Chondrocyte (in vitro differentiated cells): ENCODE measurements around the gene CBX5. TPM values are rescaled to one million over a fixed set of nuclear protein-coding genes. Genes with fewer than 3 reads are reported as not detected.

Experiments
- DNase-seq: peaks from one replicate; pipeline ENCODE4 v3.0.0; 2021; ENCODE audit warnings: mixed read lengths, low spot score
- H3K27ac Mint-ChIP-seq: one replicate; pipeline ENCODE4 v1.8.0; 2021; ENCODE audit warnings: mild to moderate bottlenecking, moderate library complexity, mixed read lengths; ENCODE audit not compliant: unreplicated experiment
- H3K27me3 Mint-ChIP-seq: 2 replicates; pipeline ENCODE4 v1.8.0; 2021; ENCODE audit warnings: low read depth, mixed read lengths
- H3K36me3 Mint-ChIP-seq: 2 replicates; pipeline ENCODE4 v1.8.0; 2021; ENCODE audit warnings: low read depth, mixed read lengths
- H3K4me1 Mint-ChIP-seq: 2 replicates; pipeline ENCODE4 v1.8.0; 2021; ENCODE audit warnings: low read depth, mild to moderate bottlenecking, mixed read lengths
- H3K4me3 Mint-ChIP-seq: one replicate; pipeline ENCODE4 v1.8.0; 2021; ENCODE audit warnings: mild to moderate bottlenecking, moderate library complexity, mixed read lengths; ENCODE audit not compliant: unreplicated experiment
- H3K9me3 Mint-ChIP-seq: 2 replicates; pipeline ENCODE4 v1.8.0; 2021; ENCODE audit warnings: low read depth, mixed read lengths
- CTCF ChIP-seq: fragments of 200-600 bp; sonication (generic); IDR thresholded peaks from 2 replicates; pipeline ENCODE4 v1.5.0; 2021; ENCODE audit warnings: antibody characterized with exemption, mild to moderate bottlenecking, moderate library complexity
- total RNA-seq: library from RNA; stranded (reverse); gene quantifications from 3 replicates; pipeline ENCODE4 v1.2.1, GENCODE V29; 2021

Gene CBX5
- total RNA-seq, 1 donor from 2014 or later = 79.4 TPM

- DNase-seq = no peak
- peaks cover 19% of the 10 kb centered on the region for H3K36me3 Mint-ChIP-seq
- H3K27me3 Mint-ChIP-seq = no peaks in the 10 kb centered on the region
- H3K27ac Mint-ChIP-seq = no peak overlapping the region
- H3K9me3 Mint-ChIP-seq = no peaks in the 10 kb centered on the region
- no peak for TF ChIP-seq CTCF
- no peaks in the 10 kb centered on the region for H3K4me1 Mint-ChIP-seq
- H3K4me3 Mint-ChIP-seq = no peak overlapping the region
Observed at GRCh38 chr12:54246011-54246641, 33.8 kb downstream of the CBX5 start.

- H3K4me3 Mint-ChIP-seq = no peak overlapping the region
- no peak overlapping the region for H3K27ac Mint-ChIP-seq
- no peaks in the 10 kb centered on the region for H3K4me1 Mint-ChIP-seq
- H3K36me3 Mint-ChIP-seq = peaks cover 12% of the 10 kb centered on the region
- no peaks in the 10 kb centered on the region for H3K27me3 Mint-ChIP-seq
- H3K9me3 Mint-ChIP-seq = no peaks in the 10 kb centered on the region
- DNase-seq = no peak
- no peak for TF ChIP-seq CTCF
Observed at GRCh38 chr12:54240971-54241588, 38.8 kb downstream of the CBX5 start.

GRCh38 chr12:54240129-54240528 is 39.8 kb downstream of the CBX5 start:
- no peaks in the 10 kb centered on the region for H3K4me1 Mint-ChIP-seq
- no peak overlapping the region for H3K4me3 Mint-ChIP-seq
- H3K27ac Mint-ChIP-seq = no peak overlapping the region
- no peak for TF ChIP-seq CTCF
- peaks cover 8% of the 10 kb centered on the region for H3K36me3 Mint-ChIP-seq
- H3K9me3 Mint-ChIP-seq = no peaks in the 10 kb centered on the region
- no peak for DNase-seq
- no peaks in the 10 kb centered on the region for H3K27me3 Mint-ChIP-seq

GRCh38 chr12:54239620-54240019 is 40.3 kb downstream of the CBX5 start:
- no peak overlapping the region for H3K4me3 Mint-ChIP-seq
- peaks cover 10% of the 10 kb centered on the region for H3K36me3 Mint-ChIP-seq
- no peak for DNase-seq
- H3K27me3 Mint-ChIP-seq = no peaks in the 10 kb centered on the region
- H3K9me3 Mint-ChIP-seq = no peaks in the 10 kb centered on the region
- H3K27ac Mint-ChIP-seq = no peak overlapping the region
- H3K4me1 Mint-ChIP-seq = no peaks in the 10 kb centered on the region
- no peak for TF ChIP-seq CTCF

GRCh38 chr12:54238531-54238930 is 41.4 kb downstream of the CBX5 start:
- no peak for TF ChIP-seq CTCF

More at GRCh38 chr12:54238531-54238930, 41.4 kb downstream of the CBX5 start:
- Mint-ChIP-seq H3K4me1 (no peaks in the 10 kb centered on the region), H3K27me3 (no peaks in the 10 kb centered on the region), H3K9me3 (no peaks in the 10 kb centered on the region), H3K36me3 (peaks cover 11% of the 10 kb centered on the region), H3K4me3 (no peak overlapping the region), H3K27ac (no peak overlapping the region)
- DNase-seq = no peak
